IPS-15b (cell line): ENCODE results near the gene INPPL1.
A peak's percentile ranks its signal among the peaks of the same experiment; 100 is the strongest.
"Not testable (repeated sequence)": the region's sequence is repeated elsewhere in the genome, so short reads cannot be mapped to it uniquely, and the experiment has no call there.

ENCODE experiments used
- H3K27me3 ChIP-seq: one replicate; pipeline ENCODE4 v1.6.1; 2013; ENCODE audit warnings: low read length; ENCODE audit not compliant: control insufficient read depth, insufficient read depth
- H3K36me3 ChIP-seq: one replicate; pipeline ENCODE4 v1.6.1; 2013; ENCODE audit warnings: low read length; ENCODE audit not compliant: control insufficient read depth, insufficient read depth
- H3K4me1 ChIP-seq: one replicate; pipeline ENCODE4 v1.6.1; 2013; ENCODE audit warnings: mild to moderate bottlenecking, low read length; ENCODE audit not compliant: control insufficient read depth, insufficient read depth
- H3K4me3 ChIP-seq: one replicate; pipeline ENCODE4 v1.5.1; 2013; ENCODE audit warnings: low read depth, low read length
- H3K9ac ChIP-seq: one replicate; pipeline ENCODE4 v1.6.1; 2013; ENCODE audit warnings: low read depth, mild to moderate bottlenecking, low read length
- H3K9me3 ChIP-seq: one replicate; pipeline ENCODE4 v1.6.1; 2013; ENCODE audit warnings: mild to moderate bottlenecking, low read length; ENCODE audit not compliant: control insufficient read depth, insufficient read depth

Gene INPPL1

GRCh38 chr11:72224564-72225410 is at the start of gene INPPL1:
Gene INPPL1 (plus strand): TSS chr11:72224767. CDS start chr11:72224985, 218 bp downstream.
- Histone ChIP-seq H3K4me1 (peaks cover 15% of the 10 kb centered on the region), H3K4me3 (peak within 1 kb of the TSS; percentile 77)

GRCh38 chr11:72177656-72178055 is 46.9 kb upstream of the INPPL1 start:
- Histone ChIP-seq H3K36me3 (no peaks in the 10 kb centered on the region), H3K9me3 (no peaks in the 10 kb centered on the region), H3K27me3 (no peaks in the 10 kb centered on the region), H3K4me1 (no peaks in the 10 kb centered on the region), H3K4me3 (no peak overlapping the region), H3K9ac (no peak overlapping the region)

More at GRCh38 chr11:72224564-72225410, at the start of gene INPPL1:
- Histone ChIP-seq H3K9me3 (no peaks in the 10 kb centered on the region), H3K36me3 (peaks cover 17% of the 10 kb centered on the region), H3K9ac (peak within 1 kb of the TSS; percentile 57), H3K27me3 (no peaks in the 10 kb centered on the region)

DNA sequence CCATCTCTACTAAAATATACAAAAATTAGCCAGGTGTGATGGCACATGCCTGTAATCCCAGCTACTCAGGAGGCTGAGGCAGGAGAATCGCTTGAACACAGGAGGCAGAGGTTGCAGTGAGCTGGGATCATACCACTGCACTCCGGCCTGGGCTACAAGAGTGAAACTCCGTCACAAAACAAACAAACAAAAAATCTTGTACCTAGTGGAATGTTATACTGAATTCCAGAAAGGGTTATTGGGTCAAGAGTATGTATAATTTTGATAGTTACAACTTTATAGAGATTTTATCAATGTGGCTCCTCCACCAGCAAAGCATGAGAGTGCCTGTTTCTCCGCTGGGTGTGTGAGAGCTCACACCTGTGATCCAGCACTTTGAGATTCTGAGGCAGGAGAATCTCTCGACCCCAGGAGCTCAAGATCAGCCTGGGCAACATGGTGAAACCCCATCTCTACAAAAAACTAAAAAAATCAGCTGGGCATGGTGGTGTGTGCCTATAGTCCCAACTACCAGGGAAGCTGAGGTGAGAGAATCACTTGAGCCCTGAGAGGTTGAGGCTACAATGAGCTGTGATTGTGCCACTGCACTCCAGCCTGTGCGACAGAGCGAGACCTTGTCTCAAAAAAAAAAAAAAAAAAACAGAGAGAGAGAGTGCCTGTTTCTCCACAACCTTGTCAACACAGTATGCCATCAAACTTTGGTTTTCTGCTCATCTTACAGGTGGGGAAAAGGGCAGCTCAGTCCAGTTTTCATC is 45.3 kb upstream of the INPPL1 start:
- H3K4me1 ChIP-seq, result peaks cover 2% of the 10 kb centered on the region
- no peaks in the 10 kb centered on the region for H3K27me3 ChIP-seq
- no peaks in the 10 kb centered on the region for H3K9me3 ChIP-seq
- no peaks in the 10 kb centered on the region for H3K36me3 ChIP-seq
- H3K4me3 ChIP-seq, result no peak overlapping the region
- no peak overlapping the region for H3K9ac ChIP-seq

DNA sequence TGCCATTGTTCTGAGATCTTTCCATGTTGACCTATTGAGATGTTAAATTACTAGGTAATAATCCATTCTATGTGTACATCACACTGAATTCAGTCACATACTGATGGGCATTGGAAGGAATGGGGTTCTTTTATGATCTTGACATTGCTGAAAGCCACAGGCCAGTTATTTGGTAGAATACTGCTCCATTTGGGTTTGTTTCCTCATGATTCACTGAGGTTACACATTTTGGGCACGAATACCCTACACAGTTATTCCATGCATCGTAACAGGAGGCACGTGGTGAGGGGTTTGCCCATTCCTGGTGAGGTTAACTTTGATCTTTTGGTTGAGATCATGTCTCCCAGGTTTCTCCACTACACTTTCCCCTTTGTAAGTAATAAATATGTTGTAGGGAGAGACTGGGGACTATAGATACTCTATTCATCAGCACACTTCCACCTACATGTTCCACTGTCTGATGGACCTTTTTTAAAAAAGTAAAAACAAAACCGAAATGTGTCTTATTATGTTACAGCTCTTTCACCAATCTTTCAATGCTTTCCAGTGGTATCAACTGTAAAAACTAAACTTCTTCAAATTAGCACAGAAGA is 44.7 kb upstream of the INPPL1 start:
- no peaks in the 10 kb centered on the region for H3K36me3 ChIP-seq

DNA sequence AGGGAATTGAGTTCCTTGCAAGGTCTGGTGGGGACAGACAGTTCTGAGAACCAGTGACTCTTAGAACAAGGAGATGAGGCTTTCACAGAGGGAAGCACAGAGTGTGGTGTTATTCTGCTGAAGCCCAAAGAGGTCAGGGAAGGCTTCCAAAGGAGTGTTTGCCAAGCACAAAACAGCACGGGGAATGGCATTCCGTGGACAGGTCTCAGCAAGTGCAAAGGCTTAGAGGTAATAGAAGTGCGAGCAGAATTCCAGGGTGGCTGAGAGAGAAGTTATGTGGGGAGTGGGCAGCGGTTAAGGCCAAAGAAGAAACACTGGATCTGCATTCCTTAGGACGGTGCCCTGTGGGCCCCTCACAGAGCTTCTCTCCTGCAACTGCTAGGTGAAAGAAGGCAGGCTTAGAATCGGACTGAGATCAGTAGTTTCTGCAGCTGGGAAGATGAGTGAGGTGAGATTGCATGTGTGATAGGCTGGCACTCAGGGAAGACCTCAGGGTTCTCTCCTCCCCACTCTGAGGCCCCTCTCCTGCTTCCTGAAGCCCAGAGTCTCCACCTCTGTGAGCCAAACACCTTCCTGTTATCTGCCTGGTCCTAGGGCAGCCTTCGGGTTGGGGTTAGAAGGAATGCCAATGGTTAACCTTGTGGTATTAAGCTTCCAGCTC is 43.5 kb upstream of the INPPL1 start:
- not testable (repeated sequence) for H3K4me1 ChIP-seq, H3K9me3 ChIP-seq, H3K4me3 ChIP-seq, H3K27me3 ChIP-seq, H3K36me3 ChIP-seq, H3K9ac ChIP-seq

More for the DNA sequence above, 44.7 kb upstream of the INPPL1 start:
- H3K4me3 ChIP-seq, result no peak overlapping the region
- peaks cover 2% of the 10 kb centered on the region for H3K4me1 ChIP-seq
- no peaks in the 10 kb centered on the region for H3K27me3 ChIP-seq
- H3K9ac ChIP-seq, result no peak overlapping the region
- no peaks in the 10 kb centered on the region for H3K9me3 ChIP-seq

DNA sequence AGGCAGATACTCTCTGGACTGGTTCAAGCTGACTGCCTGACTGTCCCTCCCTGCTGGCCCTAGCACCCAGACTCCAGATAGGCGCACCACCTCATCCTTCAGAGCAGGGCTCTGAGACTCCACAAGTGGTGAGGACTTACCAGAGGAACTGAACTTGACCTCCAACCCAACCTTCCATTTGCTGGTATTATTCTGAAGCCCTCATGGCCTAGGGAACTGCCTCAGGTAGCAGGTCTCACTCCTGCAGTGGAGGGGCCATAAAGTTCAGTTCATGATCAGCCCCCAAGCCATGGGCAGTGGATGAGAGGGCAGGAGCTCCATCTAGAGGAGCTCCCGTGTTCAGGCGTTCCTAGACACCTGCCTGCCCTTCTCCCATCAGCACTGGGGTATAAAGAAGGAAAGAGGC is 43.0 kb upstream of the INPPL1 start:
- H3K27me3 ChIP-seq, H3K36me3 ChIP-seq, H3K4me1 ChIP-seq, H3K4me3 ChIP-seq, H3K9ac ChIP-seq, H3K9me3 ChIP-seq: not testable (repeated sequence)

DNA sequence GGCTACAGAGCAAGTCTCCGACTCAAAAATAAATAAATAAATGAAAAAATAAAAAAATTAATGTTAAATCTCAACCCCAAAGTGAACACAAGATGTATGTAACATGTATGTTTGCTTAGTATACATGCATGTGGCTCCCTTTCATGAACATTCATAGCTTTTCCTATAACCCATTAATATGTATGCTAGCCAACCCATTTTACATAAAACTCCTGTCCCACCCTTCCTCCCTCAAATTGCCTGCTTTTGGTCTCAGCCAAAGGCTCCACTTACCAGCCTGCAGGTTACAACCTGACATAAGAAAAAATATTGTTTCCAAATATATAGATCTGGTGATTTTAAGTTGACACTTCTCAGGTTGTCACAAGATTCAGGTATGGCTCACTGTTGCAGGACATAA is 36.3 kb upstream of the INPPL1 start:
- H3K36me3 ChIP-seq, result no peaks in the 10 kb centered on the region
- H3K9ac ChIP-seq, result no peak overlapping the region
- no peak overlapping the region for H3K4me3 ChIP-seq
- no peaks in the 10 kb centered on the region for H3K9me3 ChIP-seq
- H3K4me1 ChIP-seq, result peaks cover 2% of the 10 kb centered on the region
- no peaks in the 10 kb centered on the region for H3K27me3 ChIP-seq

DNA sequence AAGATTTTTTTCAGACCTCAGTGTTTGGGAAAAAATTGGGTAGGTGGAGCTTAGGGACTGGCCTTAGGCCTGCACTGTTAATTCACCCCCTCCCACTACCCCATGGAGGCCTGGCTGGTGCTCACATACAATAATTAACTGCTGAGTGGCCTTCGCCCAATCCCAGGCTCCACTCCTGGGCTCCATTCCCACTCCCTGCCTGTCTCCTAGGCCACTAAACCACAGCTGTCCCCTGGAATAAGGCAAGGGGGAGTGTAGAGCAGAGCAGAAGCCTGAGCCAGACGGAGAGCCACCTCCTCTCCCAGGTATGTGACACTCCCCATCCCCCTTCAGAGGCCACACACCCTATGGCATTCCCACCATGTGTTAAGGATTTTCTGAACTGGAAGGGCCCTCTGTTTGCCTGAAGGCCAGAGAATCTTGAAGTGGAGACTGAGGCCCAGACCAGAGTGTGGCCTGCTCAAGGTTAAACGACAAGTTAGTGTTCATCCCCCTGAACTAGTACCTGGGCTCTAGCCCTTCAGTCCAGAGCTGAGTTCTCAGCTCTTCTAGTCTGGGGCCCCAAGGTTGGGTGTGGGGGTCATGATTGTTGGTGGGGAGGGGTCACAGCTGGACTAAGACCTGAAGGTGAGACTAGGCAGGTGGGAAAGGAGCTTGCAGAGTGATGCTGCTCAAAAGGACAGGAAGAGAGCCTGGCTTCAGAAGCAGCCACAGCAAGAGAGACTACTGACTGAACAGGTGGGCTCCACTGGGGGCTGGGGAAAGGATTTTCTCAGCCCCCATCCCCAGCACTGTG is 34.9 kb upstream of the INPPL1 start:
- H3K4me1 ChIP-seq, result peaks cover 2% of the 10 kb centered on the region
- H3K27me3 ChIP-seq, result no peaks in the 10 kb centered on the region
- H3K4me3 ChIP-seq, result no peak overlapping the region
- no peaks in the 10 kb centered on the region for H3K9me3 ChIP-seq
- no peaks in the 10 kb centered on the region for H3K36me3 ChIP-seq
- H3K9ac ChIP-seq, result no peak overlapping the region

- Histone ChIP-seq H3K9ac (no peak overlapping the region), H3K36me3 (no peaks in the 10 kb centered on the region), H3K4me3 (no peak overlapping the region)
Measured at GRCh38 chr11:72190631-72191071, 33.9 kb upstream of the INPPL1 start.

GRCh38 chr11:72191961-72192381 is 32.6 kb upstream of the INPPL1 start, which contains the start of gene FOLR1:
Gene FOLR1 (plus strand): TSS chr11:72192140. CDS start chr11:72192174, 34 bp downstream.
- Histone ChIP-seq H3K9me3 (no peaks in the 10 kb centered on the region), H3K27me3 (no peaks in the 10 kb centered on the region), H3K4me3 (no peak within 1 kb of the TSS), H3K4me1 (peaks cover 2% of the 10 kb centered on the region), H3K36me3 (no peaks in the 10 kb centered on the region), H3K9ac (no peak within 1 kb of the TSS)

More at GRCh38 chr11:72190631-72191071, 33.9 kb upstream of the INPPL1 start:
- Histone ChIP-seq H3K4me1 (peaks cover 2% of the 10 kb centered on the region), H3K9me3 (no peaks in the 10 kb centered on the region), H3K27me3 (no peaks in the 10 kb centered on the region)
